ENCODE data around the gene LMCD1. TPM values are rescaled to one million over a fixed set of nuclear protein-coding genes. Genes with fewer than 3 reads are reported as not detected.

LMCD1 gene
- polyA plus RNA-seq (2012; ENCODE audit: insufficient read length, low read depth): not detected

GRCh38 chr3:8501371-8502131, at the start of gene LMCD1:
Gene LMCD1 (plus strand): TSS chr3:8501823. CDS start chr3:8501939, 116 bp downstream.
- TF ChIP-seq TAF1 (IDR thresholded peaks at IDR 0.05; ENCODE audit: borderline replicate concordance, insufficient read depth, low read length) (no peak), FOXP2 (optimal IDR thresholded peaks at IDR 0.05; ENCODE audit: borderline replicate concordance, extremely low read depth, extremely low read length, insufficient read depth) (no peak), POLR2AphosphoS5 (IDR thresholded peaks at IDR 0.05; ENCODE audit: low read depth, low read length) (no peak), REST (IDR thresholded peaks at IDR 0.05; ENCODE audit: insufficient read depth in 1 of 2, low read depth in 2 of 2, low read length in 2 of 2) (no peak), SIN3A (IDR thresholded peaks at IDR 0.05; ENCODE audit: borderline replicate concordance, insufficient read depth, low read length) (no peak)

- TF ChIP-seq REST (IDR thresholded peaks at IDR 0.05; ENCODE audit: insufficient read depth in 1 of 2, low read depth in 2 of 2, low read length in 2 of 2): peak in 1 of 2 experiments; percentile 76; a peak in 2 of 4 replicates
- TF ChIP-seq FOXP2 (optimal IDR thresholded peaks at IDR 0.05; ENCODE audit: borderline replicate concordance, extremely low read depth, extremely low read length, insufficient read depth): no peak
These were observed 49.5 kb upstream of the LMCD1 start for GRCh38 chr3:8452112-8452511.

GRCh38 chr3:8453153-8453552, 48.5 kb upstream of the LMCD1 start:
- TF ChIP-seq FOXP2 (optimal IDR thresholded peaks at IDR 0.05; ENCODE audit: borderline replicate concordance, extremely low read depth, extremely low read length, insufficient read depth) (no peak), REST (IDR thresholded peaks at IDR 0.05; ENCODE audit: insufficient read depth in 1 of 2, low read depth in 2 of 2, low read length in 2 of 2) (no peak), POLR2AphosphoS5 (IDR thresholded peaks at IDR 0.05; ENCODE audit: low read depth, low read length) (no peak), TAF1 (IDR thresholded peaks at IDR 0.05; ENCODE audit: borderline replicate concordance, insufficient read depth, low read length) (no peak), SIN3A (IDR thresholded peaks at IDR 0.05; ENCODE audit: borderline replicate concordance, insufficient read depth, low read length) (no peak)

GRCh38 chr3:8455526-8456411, 45.9 kb upstream of the LMCD1 start:
- no peak for TF ChIP-seq REST (IDR thresholded peaks at IDR 0.05; ENCODE audit: insufficient read depth in 1 of 2, low read depth in 2 of 2, low read length in 2 of 2)
- no peak for TF ChIP-seq POLR2AphosphoS5 (IDR thresholded peaks at IDR 0.05; ENCODE audit: low read depth, low read length)
- TF ChIP-seq SIN3A (IDR thresholded peaks at IDR 0.05; ENCODE audit: borderline replicate concordance, insufficient read depth, low read length): no peak
- TF ChIP-seq TAF1 (IDR thresholded peaks at IDR 0.05; ENCODE audit: borderline replicate concordance, insufficient read depth, low read length): no peak
- TF ChIP-seq FOXP2 (optimal IDR thresholded peaks at IDR 0.05; ENCODE audit: borderline replicate concordance, extremely low read depth, extremely low read length, insufficient read depth): no peak

Measured in PFSK-1 (cell line).